Measurements from ENCODE around the gene NR2E3. TPM values are rescaled to one million over a fixed set of nuclear protein-coding genes. Genes with fewer than 3 reads are reported as not detected.

NR2E3 gene
- total RNA-seq, 1 experiment from 2014 or later: 0.31 TPM

- H3K9ac ChIP-seq (ENCODE audit: extremely low read depth, insufficient read length, low read length): no peak overlapping the region
Measured at GRCh38 chr15:71804695-71805470, 5.5 kb upstream of the NR2E3 start.

More at GRCh38 chr15:71804695-71805470, 5.5 kb upstream of the NR2E3 start:
- Histone ChIP-seq H4K20me1 (ENCODE audit: control insufficient read depth, insufficient read depth, insufficient read length) (no peaks in the 10 kb centered on the region), H3K4ac (ENCODE audit: low read depth, low read length) (no peak overlapping the region), H4K5ac (ENCODE audit: insufficient read length, low read depth, low read length) (no peak overlapping the region), H3K79me2 (ENCODE audit: insufficient read depth, low read length) (no peaks in the 10 kb centered on the region), H2BK12ac (ENCODE audit: insufficient read length, low read depth, low read length) (no peak overlapping the region), H3K79me1 (ENCODE audit: insufficient read depth, low read depth, low read length, poor library complexity, severe bottlenecking) (no peaks in the 10 kb centered on the region), H4K91ac (ENCODE audit: insufficient read length, low read depth, low read length) (no peak overlapping the region), H3K18ac (ENCODE audit: insufficient read length, low read depth, low read length) (no peak overlapping the region), H2BK120ac (ENCODE audit: low read depth, low read length, poor library complexity, severe bottlenecking) (no peak overlapping the region), H2BK15ac (ENCODE audit: low read depth, low read length) (no peak overlapping the region), H3K27ac (ENCODE audit: insufficient read length, low read depth, low read length) (no peak overlapping the region), H3K14ac (ENCODE audit: insufficient read depth, low read length) (no peak overlapping the region), H2BK5ac (ENCODE audit: insufficient read length, low read length) (no peak overlapping the region), H4K8ac (replicated peaks; ENCODE audit: insufficient read length, low read depth, low read length) (no peak overlapping the region), H3K23ac (ENCODE audit: insufficient read length, low read depth, low read length) (no peak overlapping the region), H2BK20ac (ENCODE audit: low read depth, low read length, poor library complexity, severe bottlenecking) (no peak overlapping the region), H3T11ph (ENCODE audit: low read length) (no peak overlapping the region), H3K9me3 (ENCODE audit: control insufficient read depth, low read depth, low read length) (no peaks in the 10 kb centered on the region), H3K56ac (ENCODE audit: insufficient read length, low read depth, low read length) (no peak overlapping the region), H3K4me2 (ENCODE audit: insufficient read depth, insufficient read length, low read length) (no peak overlapping the region), H2AFZ (ENCODE audit: low read length) (no peak overlapping the region), H3K4me1 (ENCODE audit: insufficient read depth, low read length) (peaks cover 7% of the 10 kb centered on the region; the same call in 1 of the 2 replicates), H3K23me2 (ENCODE audit: insufficient read length, low read depth, low read length, poor library complexity, severe bottlenecking) (no peaks in the 10 kb centered on the region), H3K27me3 (ENCODE audit: insufficient read depth, low read length) (no peaks in the 10 kb centered on the region), H2AK5ac (ENCODE audit: insufficient read length, low read length) (no peak overlapping the region)
- Mint-ChIP-seq H3K27ac (0 out of 7 replicates have a peak overlapping the region, but pooled peaks of 1 of the 3 experiments have one; percentile 68), H3K4me1 (peaks cover 41 to 57% of the 10 kb centered on the region in 2 experiments), H3K4me3 (no peak overlapping the region), H3K27me3 (ENCODE audit: low read depth) (peaks cover 4% of the 10 kb centered on the region), H3K36me3 (ENCODE audit: insufficient read depth in 1 of 3, low read depth in 3 of 3) (peaks cover 2 to 3% (median 3%) of the 10 kb centered on the region in 3 experiments; a peak in 3 of 7 replicates), H3K9me3 (peaks cover 2 to 3% of the 10 kb centered on the region in 2 experiments; a peak in 3 of 5 replicates)
- DNase-seq: no peak
- WGBS (ENCODE audit: extremely low coverage, insufficient read length, low lambda C conversion rate): no CpG with 5 or more reads among the region's 6 CpGs
- TF ChIP-seq, protein P1, sequence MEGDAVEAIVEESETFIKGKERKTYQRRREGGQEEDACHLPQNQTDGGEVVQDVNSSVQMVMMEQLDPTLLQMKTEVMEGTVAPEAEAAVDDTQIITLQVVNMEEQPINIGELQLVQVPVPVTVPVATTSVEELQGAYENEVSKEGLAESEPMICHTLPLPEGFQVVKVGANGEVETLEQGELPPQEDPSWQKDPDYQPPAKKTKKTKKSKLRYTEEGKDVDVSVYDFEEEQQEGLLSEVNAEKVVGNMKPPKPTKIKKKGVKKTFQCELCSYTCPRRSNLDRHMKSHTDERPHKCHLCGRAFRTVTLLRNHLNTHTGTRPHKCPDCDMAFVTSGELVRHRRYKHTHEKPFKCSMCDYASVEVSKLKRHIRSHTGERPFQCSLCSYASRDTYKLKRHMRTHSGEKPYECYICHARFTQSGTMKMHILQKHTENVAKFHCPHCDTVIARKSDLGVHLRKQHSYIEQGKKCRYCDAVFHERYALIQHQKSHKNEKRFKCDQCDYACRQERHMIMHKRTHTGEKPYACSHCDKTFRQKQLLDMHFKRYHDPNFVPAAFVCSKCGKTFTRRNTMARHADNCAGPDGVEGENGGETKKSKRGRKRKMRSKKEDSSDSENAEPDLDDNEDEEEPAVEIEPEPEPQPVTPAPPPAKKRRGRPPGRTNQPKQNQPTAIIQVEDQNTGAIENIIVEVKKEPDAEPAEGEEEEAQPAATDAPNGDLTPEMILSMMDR (conservative IDR thresholded peaks at IDR 0.05): no peak
